GM18520 (cell line): Measurements from ENCODE around the gene EIF4G1.

Source experiments
- ATAC-seq: cut with Tn5 transposase; IDR thresholded peaks from one replicate; pipeline ENCODE4 v1.9.1; 2021; ENCODE audit not compliant: unreplicated experiment

EIF4G1 gene

GRCh38 chr3:184306341-184306972, 7.9 kb upstream of the EIF4G1 start:
- ATAC-seq: no peak

GRCh38 chr3:184307915-184308314, 6.5 kb upstream of the EIF4G1 start:
- no peak for ATAC-seq

- no peak for ATAC-seq
These were observed 5.7 kb upstream of the EIF4G1 start for GRCh38 chr3:184308744-184309143.

GRCh38 chr3:184311633-184312032, 2.8 kb upstream of the EIF4G1 start:
- ATAC-seq: no peak

GRCh38 chr3:184314700-184315542, 515 bp downstream of the EIF4G1 start:
- ATAC-seq: peak; percentile 25

GRCh38 chr3:184315543-184315867, 1.1 kb downstream of the EIF4G1 start:
- no peak for ATAC-seq

GRCh38 chr3:184315871-184316661, 1.7 kb downstream of the EIF4G1 start:
- no peak for ATAC-seq

- ATAC-seq: no peak
These were observed 2.4 kb downstream of the EIF4G1 start for GRCh38 chr3:184316792-184317191.

GRCh38 chr3:184317201-184317600, 2.8 kb downstream of the EIF4G1 start:
- no peak for ATAC-seq

GRCh38 chr3:184320104-184320445, 5.7 kb downstream of the EIF4G1 start:
- ATAC-seq: no peak

- no peak for ATAC-seq
These were observed 7.3 kb downstream of the EIF4G1 start for GRCh38 chr3:184321666-184322065.

- ATAC-seq: no peak
These were observed 8.5 kb downstream of the EIF4G1 start for GRCh38 chr3:184322731-184323487.

GRCh38 chr3:184323696-184324095, 9.3 kb downstream of the EIF4G1 start:
- ATAC-seq: no peak

- no peak for ATAC-seq
These were observed 10.9 kb downstream of the EIF4G1 start for GRCh38 chr3:184325269-184325668.

GRCh38 chr3:184325715-184326369, 11.4 kb downstream of the EIF4G1 start:
- ATAC-seq: no peak

GRCh38 chr3:184327171-184327570, 12.8 kb downstream of the EIF4G1 start:
- no peak for ATAC-seq

GRCh38 chr3:184328516-184328915, 14.1 kb downstream of the EIF4G1 start:
- ATAC-seq: no peak

GRCh38 chr3:184332370-184333090, 18.1 kb downstream of the EIF4G1 start:
- no peak for ATAC-seq

GRCh38 chr3:184333190-184333589, 18.8 kb downstream of the EIF4G1 start:
- ATAC-seq: no peak

- no peak for ATAC-seq
These were observed 19.3 kb downstream of the EIF4G1 start for GRCh38 chr3:184333700-184334099.
